VCaP (cell line): ENCODE data around the gene ARL2.
"Not testable (repeated sequence)": the region's sequence is repeated elsewhere in the genome, so short reads cannot be mapped to it uniquely, and the experiment has no call there.

Experiments used
- H3K27ac ChIP-seq: fragments of 450-650 bp; 2 replicates; pipeline ENCODE4 v1.5.1; 2017
- TF ChIP-seq, protein P1 (sequence below): fragments of 450-650 bp; conservative IDR thresholded peaks from 2 replicates; pipeline ENCODE4 v1.5.1; 2017; ENCODE audit warnings: mild to moderate bottlenecking, moderate library complexity

Gene ARL2

DNA sequence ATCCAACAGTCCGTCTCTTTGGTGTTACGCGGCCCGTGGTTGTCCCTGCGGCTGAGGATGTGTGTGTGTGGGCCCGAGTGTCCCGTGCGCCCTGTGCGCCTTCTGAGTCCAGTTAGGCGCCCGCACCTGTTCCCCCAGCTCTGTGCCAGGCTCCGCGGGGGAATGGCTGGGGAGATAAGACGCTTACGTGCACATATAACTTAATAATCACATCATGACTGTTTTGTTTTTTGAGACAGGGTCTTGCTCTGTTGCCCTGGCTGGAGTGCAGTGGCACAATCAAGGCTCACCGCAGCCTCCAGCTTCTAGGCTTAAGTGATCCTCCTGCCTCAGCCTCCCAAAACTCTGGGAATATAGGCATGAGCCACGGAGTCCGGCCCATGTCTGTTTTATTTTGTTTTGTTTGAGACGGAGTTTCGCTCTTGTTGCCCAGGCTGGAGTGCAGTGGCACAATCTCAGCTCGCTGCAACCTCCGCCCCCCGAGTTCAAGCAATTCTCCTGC is 817 bp downstream of the ARL2 start:
- peak overlapping the region; percentile 99 for H3K27ac ChIP-seq
- TF ChIP-seq, protein P1, sequence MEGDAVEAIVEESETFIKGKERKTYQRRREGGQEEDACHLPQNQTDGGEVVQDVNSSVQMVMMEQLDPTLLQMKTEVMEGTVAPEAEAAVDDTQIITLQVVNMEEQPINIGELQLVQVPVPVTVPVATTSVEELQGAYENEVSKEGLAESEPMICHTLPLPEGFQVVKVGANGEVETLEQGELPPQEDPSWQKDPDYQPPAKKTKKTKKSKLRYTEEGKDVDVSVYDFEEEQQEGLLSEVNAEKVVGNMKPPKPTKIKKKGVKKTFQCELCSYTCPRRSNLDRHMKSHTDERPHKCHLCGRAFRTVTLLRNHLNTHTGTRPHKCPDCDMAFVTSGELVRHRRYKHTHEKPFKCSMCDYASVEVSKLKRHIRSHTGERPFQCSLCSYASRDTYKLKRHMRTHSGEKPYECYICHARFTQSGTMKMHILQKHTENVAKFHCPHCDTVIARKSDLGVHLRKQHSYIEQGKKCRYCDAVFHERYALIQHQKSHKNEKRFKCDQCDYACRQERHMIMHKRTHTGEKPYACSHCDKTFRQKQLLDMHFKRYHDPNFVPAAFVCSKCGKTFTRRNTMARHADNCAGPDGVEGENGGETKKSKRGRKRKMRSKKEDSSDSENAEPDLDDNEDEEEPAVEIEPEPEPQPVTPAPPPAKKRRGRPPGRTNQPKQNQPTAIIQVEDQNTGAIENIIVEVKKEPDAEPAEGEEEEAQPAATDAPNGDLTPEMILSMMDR, result no peak

DNA sequence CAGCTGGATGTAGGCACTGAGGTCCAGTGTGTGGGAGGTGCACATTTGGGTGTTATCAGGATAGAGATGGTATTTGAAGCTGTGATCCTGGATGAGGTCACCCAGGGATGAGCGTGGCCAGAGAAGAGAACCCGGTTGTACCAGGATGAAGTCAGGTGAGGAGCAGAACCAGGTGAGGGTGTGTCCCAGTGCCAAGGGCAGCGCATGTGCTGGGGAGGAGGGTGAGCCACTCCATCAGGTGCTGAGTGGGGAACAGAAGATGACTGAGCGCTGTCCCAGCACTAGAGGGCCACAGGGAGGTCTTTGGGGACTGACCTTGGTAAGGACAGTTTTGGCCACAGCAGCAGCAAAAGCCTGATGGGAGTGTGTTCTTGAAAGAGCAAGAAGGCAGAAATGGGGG is 2.7 kb downstream of the ARL2 start:
- TF ChIP-seq, protein P1, result peak; percentile 30
- peak overlapping the region; percentile 99 for H3K27ac ChIP-seq

DNA sequence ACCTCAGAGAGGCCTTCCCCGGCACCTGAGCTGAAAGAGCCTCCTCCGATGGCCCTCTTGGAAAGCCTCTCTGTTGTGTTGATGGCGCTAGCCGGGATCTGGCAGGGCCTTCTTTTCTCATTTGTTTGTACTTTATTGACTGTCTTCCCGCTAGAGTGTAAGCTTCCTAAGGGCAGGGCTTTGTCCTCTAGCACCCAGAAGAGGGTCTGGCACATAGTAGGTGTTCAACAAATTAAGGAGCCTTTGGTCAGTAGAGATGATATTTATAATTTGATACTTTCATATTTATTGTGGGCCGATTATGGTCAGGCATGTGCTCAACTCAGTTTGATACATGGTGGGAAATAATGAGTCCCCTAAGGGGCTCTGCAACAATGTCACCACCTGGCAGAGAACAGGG is 4.0 kb downstream of the ARL2 start:
- TF ChIP-seq, protein P1, result no peak
- H3K27ac ChIP-seq, result no peak overlapping the region

DNA sequence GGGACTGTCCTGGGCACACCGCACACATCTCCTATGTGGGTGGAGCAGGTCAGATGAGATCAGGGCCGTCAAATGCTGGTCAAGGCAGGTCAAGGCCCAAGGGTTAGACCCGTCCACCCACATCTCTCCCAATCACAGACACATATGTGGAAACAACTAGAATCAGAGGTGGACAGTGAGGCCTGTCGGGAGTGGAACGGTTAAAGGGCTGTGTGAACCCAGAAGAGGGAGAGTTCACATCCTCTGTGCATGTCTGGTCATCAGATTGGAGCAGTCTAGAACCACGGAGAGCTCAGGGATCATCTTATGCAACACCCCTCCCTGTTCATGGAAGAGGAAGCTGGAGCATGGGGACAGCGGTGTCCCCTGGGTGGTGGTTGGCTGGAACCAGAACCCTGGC is 5.9 kb downstream of the ARL2 start:
- H3K27ac ChIP-seq, result no peak overlapping the region

DNA sequence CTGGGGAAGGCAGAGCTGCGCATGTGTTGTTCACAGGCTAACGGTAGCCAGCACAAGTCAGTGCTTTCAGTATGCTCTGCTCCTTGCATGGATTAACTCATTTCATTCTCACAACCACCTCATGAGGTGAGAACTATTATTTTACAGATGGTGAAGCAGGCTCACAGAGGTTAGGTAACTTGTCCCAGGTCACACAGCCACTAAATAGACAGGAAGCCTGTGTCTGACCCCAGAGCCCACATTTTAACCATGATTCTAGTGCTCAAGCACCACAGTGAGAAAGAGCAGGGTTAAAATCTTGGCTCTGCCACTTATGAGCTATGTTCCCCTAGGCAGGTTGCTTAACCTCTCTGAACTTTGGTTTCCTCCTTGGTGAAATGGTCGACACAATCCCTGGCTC is 7.0 kb downstream of the ARL2 start:
- H3K27ac ChIP-seq, result no peak overlapping the region
- TF ChIP-seq, protein P1, result no peak

More for the DNA sequence above, 5.9 kb downstream of the ARL2 start:
- TF ChIP-seq, protein P1, result no peak

DNA sequence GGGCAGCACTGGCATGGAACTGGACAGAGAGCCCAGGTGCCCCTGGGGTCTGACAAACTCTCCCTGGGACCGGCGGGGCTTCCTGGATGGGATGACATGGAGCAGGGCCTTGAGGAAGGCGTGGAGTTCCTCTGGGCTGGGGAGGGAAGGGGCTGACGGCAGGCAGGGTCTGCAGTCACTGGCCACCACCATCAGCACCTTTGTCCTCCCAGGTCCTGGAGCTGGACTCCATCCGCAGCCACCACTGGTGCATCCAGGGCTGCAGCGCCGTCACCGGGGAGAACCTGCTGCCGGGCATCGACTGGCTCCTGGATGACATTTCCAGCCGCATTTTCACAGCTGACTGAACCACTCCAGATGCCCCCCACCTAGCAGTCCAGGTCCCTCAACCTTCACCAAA is 7.5 kb downstream of the ARL2 start:
- TF ChIP-seq, protein P1, result no peak
- no peak overlapping the region for H3K27ac ChIP-seq

DNA sequence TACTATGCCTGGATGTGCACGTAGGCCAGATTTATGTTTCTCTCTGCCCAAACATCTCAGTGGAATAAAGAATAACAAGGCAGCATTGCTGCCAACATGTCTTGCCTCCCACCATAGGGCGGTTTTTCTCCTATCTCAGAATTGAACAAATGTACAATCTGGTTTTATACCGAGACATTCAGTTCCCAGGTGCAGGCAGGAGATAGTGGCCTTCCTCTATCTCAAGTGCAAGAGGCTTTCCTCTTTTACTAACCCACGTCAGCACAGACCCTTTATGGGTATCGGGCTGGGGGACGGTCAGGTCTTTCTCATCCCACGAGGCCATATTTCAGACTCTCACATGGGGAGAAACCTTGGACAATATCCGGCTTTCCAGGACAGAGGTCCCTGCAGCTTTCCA is 9.5 kb downstream of the ARL2 start:
- not testable (repeated sequence) for H3K27ac ChIP-seq

DNA sequence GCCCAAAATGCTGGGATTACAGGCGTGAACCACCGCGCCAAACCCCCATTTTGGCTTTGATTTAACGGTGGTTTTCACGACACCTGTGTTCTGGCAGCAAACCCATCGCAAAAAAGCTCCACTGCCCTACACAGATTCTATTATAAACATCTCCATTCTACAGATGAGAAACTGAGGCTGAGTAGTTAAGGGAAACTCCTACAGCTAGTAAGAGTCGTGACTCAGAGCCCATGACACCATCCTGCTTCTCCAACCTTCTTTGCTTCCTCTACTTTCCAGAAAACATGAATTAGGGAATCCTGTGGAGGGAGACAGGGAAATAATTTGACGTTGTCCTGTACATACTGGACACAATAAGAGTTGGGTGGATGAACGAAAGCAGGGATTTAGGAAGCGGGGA is 12.8 kb downstream of the ARL2 start:
- TF ChIP-seq, protein P1, result no peak
- H3K27ac ChIP-seq, result peak overlapping the region; percentile 89
